HEK293T (cell line): ENCODE results near the gene ANO6.

Experiments
- FOXA1 ChIP-seq: fragments of 450-650 bp; IDR thresholded peaks from 2 replicates; pipeline ENCODE4 v1.6.1; 2016; ENCODE audit warnings: mild to moderate bottlenecking
- LEF1 ChIP-seq: fragments of 450-650 bp; IDR thresholded peaks from 2 replicates; pipeline ENCODE4 v1.6.1; 2017; ENCODE audit warnings: mild to moderate bottlenecking, borderline replicate concordance
- SP1 ChIP-seq: fragments of 450-650 bp; IDR thresholded peaks from 2 replicates; pipeline ENCODE4 v1.6.1; 2017
- TARDBP ChIP-seq: fragments of 450-650 bp; IDR thresholded peaks from 2 replicates; pipeline ENCODE4 v1.6.1; 2016

DNA sequence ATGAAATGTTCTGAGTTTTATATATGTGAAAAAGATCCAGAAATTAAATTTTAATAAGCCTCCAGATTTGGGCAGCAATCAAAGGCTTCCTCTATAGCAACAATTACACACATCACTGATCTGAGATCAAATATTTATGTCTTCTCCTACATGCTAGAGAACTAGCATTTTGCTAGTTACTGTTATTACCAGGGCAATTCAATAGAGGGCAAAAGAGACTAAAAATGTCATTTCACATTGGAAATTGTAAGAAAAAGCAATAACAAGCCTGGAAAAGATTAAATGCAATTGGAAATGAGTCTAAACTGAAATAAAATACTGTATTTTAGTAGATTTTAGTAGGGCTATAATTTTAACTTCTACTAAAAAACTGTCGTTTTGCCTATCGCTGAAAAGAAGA is 32.6 kb upstream of the ANO6 start:
- no peak for TF ChIP-seq SP1
- TF ChIP-seq LEF1: no peak
- no peak for TF ChIP-seq FOXA1
- TF ChIP-seq TARDBP: no peak
